Duodenal mucosa (tissue), 2 donors: ENCODE measurements around the gene DEF6.

Experiments
- H3K27ac ChIP-seq: one replicate; pipeline ENCODE4 v1.7.0; 2013; ENCODE audit warnings: low read depth, low read length
- H3K27me3 ChIP-seq, 2 donors: one replicate each; pipeline ENCODE4 v1.7.0; 2013; ENCODE audit warnings: low read length in 2 of 2, control low read depth in 1 of 2; ENCODE audit not compliant: insufficient read depth in 2 of 2, control insufficient read depth in 1 of 2
- H3K36me3 ChIP-seq, 2 donors: one replicate each; pipeline ENCODE4 v1.7.0; 2013; ENCODE audit warnings: low read length in 2 of 2, control low read depth in 1 of 2; ENCODE audit not compliant: insufficient read depth in 2 of 2, control insufficient read depth in 1 of 2
- H3K4me1 ChIP-seq, 2 donors: one replicate each; pipeline ENCODE4 v1.7.0; 2013; ENCODE audit warnings: low read length in 2 of 2, control low read depth in 1 of 2; ENCODE audit not compliant: insufficient read depth in 2 of 2, control insufficient read depth in 1 of 2
- H3K4me3 ChIP-seq, 2 donors: one replicate each; pipeline ENCODE4 v1.7.0; 2013; ENCODE audit warnings: low read length in 2 of 2, low read depth in 1 of 2
- H3K9ac ChIP-seq, 2 donors: one replicate each; pipeline ENCODE4 v1.7.0; 2013; ENCODE audit warnings: low read length in 2 of 2, low read depth in 1 of 2
- H3K9me3 ChIP-seq, 2 donors: one replicate each; pipeline ENCODE4 v1.7.0; 2013; ENCODE audit warnings: low read length in 2 of 2, control low read depth in 1 of 2; ENCODE audit not compliant: control insufficient read depth in 1 of 2

DEF6 gene

DNA sequence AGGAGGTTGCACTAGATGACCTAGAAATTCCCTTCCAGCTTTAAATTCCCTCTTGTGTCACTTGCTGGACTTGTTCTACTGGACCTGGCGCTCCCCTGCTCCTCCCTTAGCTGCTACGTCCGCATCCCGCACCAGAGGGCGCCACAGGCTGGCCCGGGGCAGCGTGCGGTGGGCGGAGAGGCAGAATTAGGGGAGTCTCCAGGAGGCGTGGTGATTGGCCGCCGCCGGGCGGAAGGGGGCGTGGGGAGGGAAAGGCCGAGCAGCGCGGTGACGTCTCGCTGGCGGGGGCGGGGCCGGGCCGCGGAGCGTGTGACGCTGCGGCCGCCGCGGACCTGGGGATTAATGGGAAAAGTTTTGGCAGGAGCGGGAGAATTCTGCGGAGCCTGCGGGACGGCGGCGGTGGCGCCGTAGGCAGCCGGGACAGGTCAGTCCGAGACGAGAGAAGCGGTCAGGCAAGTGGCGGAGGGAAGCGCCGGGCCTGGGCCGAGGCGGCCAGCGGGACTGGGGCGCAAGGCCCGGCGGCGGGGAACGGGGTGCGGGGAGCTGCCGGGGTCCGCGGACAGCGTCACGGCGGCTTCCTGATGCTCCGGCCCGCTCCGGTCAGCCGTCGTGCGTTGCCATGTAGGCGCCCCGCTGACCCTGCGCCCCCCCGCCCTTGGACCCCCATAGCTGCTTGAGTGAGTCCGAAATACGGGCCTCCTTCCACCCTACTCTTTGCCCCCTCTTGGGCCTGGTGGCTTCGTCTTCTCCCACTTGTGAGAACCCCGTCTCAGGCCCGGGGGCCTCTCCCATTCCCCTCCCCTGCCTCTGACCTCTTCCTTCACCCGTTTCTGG lies 44.9 kb downstream of the DEF6 start, which contains the start of gene PPARD:
Gene PPARD, plus strand, starts transcription at position 301 of the 834 bp plus-strand sequence. CDS start 68,530 bp downstream, outside the sequence.
- H3K36me3 ChIP-seq, result peaks cover 0 to 18% of the 10 kb centered on the region in 2 donors

GRCh38 chr6:35343092-35343834 lies 45.6 kb downstream of the DEF6 start:
- Histone ChIP-seq H3K9me3 (no peaks in the 10 kb centered on the region), H3K9ac (peak overlapping the region; percentile 71 to 95), H3K27me3 (no peaks in the 10 kb centered on the region), H3K4me3 (peak overlapping the region; percentile 85 to 93), H3K4me1 (peaks cover 13 to 14% of the 10 kb centered on the region in 2 donors), H3K27ac (peak overlapping the region; percentile 76), H3K36me3 (peaks cover 2 to 18% of the 10 kb centered on the region in 2 donors)

More for the DNA sequence above, 44.9 kb downstream of the DEF6 start, which contains the start of gene PPARD:
- H3K27me3 ChIP-seq, result no peaks in the 10 kb centered on the region
- peak within 1 kb of the TSS; percentile 85 to 93 for H3K4me3 ChIP-seq
- H3K9ac ChIP-seq, result peak within 1 kb of the TSS; percentile 71 to 95
- peak within 1 kb of the TSS; percentile 76 for H3K27ac ChIP-seq
- H3K9me3 ChIP-seq, result no peaks in the 10 kb centered on the region
- H3K4me1 ChIP-seq, result peaks cover 13 to 14% of the 10 kb centered on the region in 2 donors

DNA sequence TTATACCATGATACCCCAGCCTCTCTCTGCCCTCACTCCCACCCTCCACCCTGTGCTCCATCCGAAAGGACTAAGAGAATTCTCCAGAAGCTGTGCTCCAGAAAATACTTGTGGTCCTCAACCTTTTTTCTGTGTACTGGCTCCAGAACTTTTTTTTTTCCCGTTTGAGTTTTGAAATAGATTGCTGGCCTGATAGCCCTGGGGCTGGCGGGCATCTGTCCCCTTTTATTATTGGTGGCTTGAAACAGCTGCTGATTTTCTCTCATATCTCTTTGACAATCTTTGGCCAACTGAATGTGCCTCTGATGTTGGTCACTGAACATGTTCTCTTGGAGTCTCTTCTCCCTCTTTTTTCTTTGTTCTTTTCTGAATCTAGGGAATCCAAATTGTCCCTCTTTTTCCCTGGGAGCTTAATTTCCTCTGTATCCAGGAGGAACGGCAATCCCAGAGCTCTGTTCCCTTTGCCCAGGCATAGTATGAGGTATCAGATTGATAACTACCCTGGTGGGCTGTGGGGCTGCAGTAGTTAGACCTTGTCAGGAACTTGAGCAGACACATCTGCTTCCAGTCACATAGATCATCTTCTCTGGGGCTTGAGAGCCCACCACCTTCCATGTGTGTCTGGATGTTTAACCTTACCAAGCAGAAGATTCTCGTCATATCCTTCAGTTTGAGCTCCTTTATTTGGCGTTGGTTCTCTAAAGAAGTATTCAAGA lies 46.4 kb downstream of the DEF6 start:
- H3K36me3 ChIP-seq, result peaks cover 7 to 18% of the 10 kb centered on the region in 2 donors
- H3K9ac ChIP-seq, result peak overlapping the region; percentile 71 to 95
- H3K27ac ChIP-seq, result no peak overlapping the region
- peaks cover 13 to 14% of the 10 kb centered on the region in 2 donors for H3K4me1 ChIP-seq
- H3K27me3 ChIP-seq, result no peaks in the 10 kb centered on the region
- H3K9me3 ChIP-seq, result no peaks in the 10 kb centered on the region
- peak overlapping the region; percentile 85 to 93 for H3K4me3 ChIP-seq

GRCh38 chr6:35351422-35351821 lies 53.8 kb downstream of the DEF6 start:
- Histone ChIP-seq H3K4me3 (no peak overlapping the region), H3K36me3 (peaks cover 19 to 37% of the 10 kb centered on the region in 2 donors), H3K4me1 (no peaks in the 10 kb centered on the region), H3K27me3 (no peaks in the 10 kb centered on the region), H3K27ac (no peak overlapping the region), H3K9me3 (no peaks in the 10 kb centered on the region), H3K9ac (no peak overlapping the region)

- Histone ChIP-seq H3K4me1 (no peaks in the 10 kb centered on the region), H3K4me3 (no peak overlapping the region), H3K9ac (no peak overlapping the region), H3K27ac (no peak overlapping the region), H3K9me3 (no peaks in the 10 kb centered on the region), H3K36me3 (peaks cover 24 to 38% of the 10 kb centered on the region in 2 donors), H3K27me3 (no peaks in the 10 kb centered on the region)
These were observed 55.1 kb downstream of the DEF6 start for GRCh38 chr6:35352735-35353134.

DNA sequence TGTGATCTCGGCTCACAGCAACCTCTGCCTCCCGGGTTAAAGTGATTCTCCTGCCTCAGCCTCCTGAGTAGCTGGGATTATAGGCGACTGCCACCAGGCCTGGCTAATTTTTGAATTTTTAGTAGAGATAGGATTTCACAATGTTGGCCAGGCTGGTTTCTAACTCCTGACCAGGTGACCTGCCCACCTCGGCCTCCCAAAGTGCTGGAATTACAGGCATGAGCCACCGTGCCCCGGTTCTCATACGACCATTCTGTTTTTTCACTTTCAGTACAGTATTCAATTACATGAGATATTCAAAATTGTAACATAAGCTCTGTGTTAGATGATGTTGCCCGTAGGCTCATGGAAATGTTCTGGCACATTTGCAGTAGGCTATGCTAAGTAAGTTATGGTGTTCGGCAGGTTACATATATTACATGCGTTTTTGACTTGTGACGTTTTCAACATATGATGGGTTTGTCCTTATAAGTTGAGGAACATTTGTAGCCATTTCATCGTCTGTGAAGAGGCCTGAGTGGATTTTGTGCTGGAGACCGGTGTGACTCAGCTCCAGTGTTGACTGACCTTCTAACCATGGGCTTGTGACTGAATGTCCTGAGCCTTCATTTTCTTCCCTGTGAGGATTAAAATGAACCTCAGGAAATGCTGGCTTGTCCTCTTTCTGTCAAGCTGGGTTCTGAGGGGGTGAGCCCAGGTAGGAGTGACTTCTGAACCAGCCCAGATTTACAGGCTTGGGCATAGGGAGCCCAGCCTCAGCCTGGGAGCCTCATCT lies 56.9 kb downstream of the DEF6 start:
- Histone ChIP-seq H3K9me3 (no peaks in the 10 kb centered on the region), H3K27ac (no peak overlapping the region), H3K9ac (no peak overlapping the region), H3K4me3 (no peak overlapping the region), H3K36me3 (peaks cover 18 to 40% of the 10 kb centered on the region in 2 donors), H3K27me3 (no peaks in the 10 kb centered on the region), H3K4me1 (no peaks in the 10 kb centered on the region)

- Histone ChIP-seq H3K9ac (no peak overlapping the region), H3K27me3 (no peaks in the 10 kb centered on the region), H3K9me3 (no peaks in the 10 kb centered on the region), H3K27ac (no peak overlapping the region), H3K36me3 (peaks cover 18 to 44% of the 10 kb centered on the region in 2 donors), H3K4me3 (no peak overlapping the region), H3K4me1 (no peaks in the 10 kb centered on the region)
These were observed 58.8 kb downstream of the DEF6 start for GRCh38 chr6:35356391-35356790.

GRCh38 chr6:35357677-35358076 lies 60.1 kb downstream of the DEF6 start:
- H3K36me3 ChIP-seq, result peaks cover 15 to 36% of the 10 kb centered on the region in 2 donors
- no peak overlapping the region for H3K9ac ChIP-seq
- H3K27me3 ChIP-seq, result no peaks in the 10 kb centered on the region
- no peaks in the 10 kb centered on the region for H3K9me3 ChIP-seq
- H3K4me3 ChIP-seq, result no peak overlapping the region
- H3K4me1 ChIP-seq, result no peaks in the 10 kb centered on the region
- H3K27ac ChIP-seq, result no peak overlapping the region

DNA sequence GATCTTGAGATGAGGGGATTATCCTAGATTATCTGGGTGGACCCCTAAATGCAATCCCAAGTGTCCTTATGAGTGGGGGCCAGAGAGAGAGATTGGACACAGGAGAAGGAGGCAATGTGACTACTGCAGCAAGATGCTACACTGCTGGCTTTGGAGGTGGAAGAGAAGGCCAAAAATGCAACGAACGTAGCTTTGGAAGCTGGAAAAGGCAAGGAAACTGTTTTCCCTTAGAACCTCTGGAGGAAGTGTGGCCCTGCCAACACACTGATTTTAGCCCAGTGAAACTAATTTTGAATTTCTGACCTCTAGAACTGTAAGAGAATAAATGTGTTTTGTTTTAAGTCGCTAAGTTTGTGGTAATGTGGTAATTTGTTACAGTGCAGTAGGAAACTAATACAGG lies 60.5 kb downstream of the DEF6 start:
- Histone ChIP-seq H3K4me1 (no peaks in the 10 kb centered on the region), H3K9ac (no peak overlapping the region)

More for the DNA sequence above, 60.5 kb downstream of the DEF6 start:
- H3K9me3 ChIP-seq, result no peaks in the 10 kb centered on the region
- peaks cover 11 to 32% of the 10 kb centered on the region in 2 donors for H3K36me3 ChIP-seq
- H3K4me3 ChIP-seq, result no peak overlapping the region
- H3K27me3 ChIP-seq, result no peaks in the 10 kb centered on the region
- H3K27ac ChIP-seq, result no peak overlapping the region
